T-helper 2 cell (primary cell): ENCODE measurements around the gene ASNSD1.
"Not testable (repeated sequence)": the region's sequence is repeated elsewhere in the genome, so short reads cannot be mapped to it uniquely, and the experiment has no call there.

ENCODE experiments used
- DNase-seq, 5 experiments: peaks; one replicate each; pipeline versions ENCODE4 v3.0.0 to v3.0.0-alpha.2; 2012 to 2022

ASNSD1 gene

GRCh38 chr2:189648846-189649509 is 12.3 kb upstream of the ASNSD1 start:
- DNase-seq: no peak

GRCh38 chr2:189651284-189651683 is 10.0 kb upstream of the ASNSD1 start:
- no peak for DNase-seq

GRCh38 chr2:189653464-189653863 is 7.8 kb upstream of the ASNSD1 start:
- not testable (repeated sequence) for DNase-seq

- no peak for DNase-seq
These were observed 6.6 kb upstream of the ASNSD1 start for GRCh38 chr2:189654641-189655040.

GRCh38 chr2:189657867-189658266 is 3.4 kb upstream of the ASNSD1 start:
- DNase-seq: peak in 3 of 5 experiments; percentile 20 to 97 (median 45)

- DNase-seq: peak in 1 of 5 experiments; percentile 85
These were observed 2.7 kb upstream of the ASNSD1 start for GRCh38 chr2:189658306-189659212.

- DNase-seq: no peak
These were observed 1.5 kb upstream of the ASNSD1 start for GRCh38 chr2:189659734-189660133.

- no peak for DNase-seq
These were observed 484 bp upstream of the ASNSD1 start for GRCh38 chr2:189660803-189661147.

GRCh38 chr2:189661957-189662321 is 680 bp downstream of the ASNSD1 start:
- DNase-seq: peak in 1 of 5 experiments; percentile 32

GRCh38 chr2:189662669-189663226 is 1.5 kb downstream of the ASNSD1 start:
- DNase-seq: no peak

GRCh38 chr2:189663319-189663718 is 2.1 kb downstream of the ASNSD1 start:
- DNase-seq: not testable (repeated sequence)

GRCh38 chr2:189669913-189670312 is 8.7 kb downstream of the ASNSD1 start:
- DNase-seq: no peak

GRCh38 chr2:189673661-189674373 is 12.6 kb downstream of the ASNSD1 start:
- no peak for DNase-seq

- DNase-seq: peak; percentile 62 to 85 (median 73)
These were observed 13.3 kb downstream of the ASNSD1 start, which contains the start of gene ANKAR for GRCh38 chr2:189674374-189675112. Gene ANKAR (plus strand): TSS chr2:189674670. CDS start chr2:189676491, 1,821 bp downstream.

GRCh38 chr2:189676471-189676870 is 15.2 kb downstream of the ASNSD1 start:
- DNase-seq: no peak

- DNase-seq: no peak
These were observed 18.0 kb downstream of the ASNSD1 start for GRCh38 chr2:189679226-189679625.

GRCh38 chr2:189681203-189681602 is 19.9 kb downstream of the ASNSD1 start:
- DNase-seq: no peak

- no peak for DNase-seq
These were observed 20.6 kb downstream of the ASNSD1 start for GRCh38 chr2:189681903-189682302.

GRCh38 chr2:189683348-189683747 is 22.1 kb downstream of the ASNSD1 start:
- no peak for DNase-seq

GRCh38 chr2:189684811-189685210 is 23.6 kb downstream of the ASNSD1 start:
- DNase-seq: no peak

GRCh38 chr2:189685540-189686229 is 24.4 kb downstream of the ASNSD1 start:
- peak in 1 of 5 experiments; percentile 28 for DNase-seq

- DNase-seq: not testable (repeated sequence)
These were observed 26.5 kb downstream of the ASNSD1 start for GRCh38 chr2:189687796-189688195.
